HG03097 (cell line): ENCODE measurements around the gene GRAMD2B.
"Not testable (repeated sequence)": the region's sequence is repeated elsewhere in the genome, so short reads cannot be mapped to it uniquely, and the experiment has no call there.

Experiments used
- ATAC-seq: cut with Tn5 transposase; IDR thresholded peaks from one replicate; pipeline ENCODE4 v1.9.1; 2021; ENCODE audit not compliant: unreplicated experiment, low FRiP score

Gene GRAMD2B

DNA sequence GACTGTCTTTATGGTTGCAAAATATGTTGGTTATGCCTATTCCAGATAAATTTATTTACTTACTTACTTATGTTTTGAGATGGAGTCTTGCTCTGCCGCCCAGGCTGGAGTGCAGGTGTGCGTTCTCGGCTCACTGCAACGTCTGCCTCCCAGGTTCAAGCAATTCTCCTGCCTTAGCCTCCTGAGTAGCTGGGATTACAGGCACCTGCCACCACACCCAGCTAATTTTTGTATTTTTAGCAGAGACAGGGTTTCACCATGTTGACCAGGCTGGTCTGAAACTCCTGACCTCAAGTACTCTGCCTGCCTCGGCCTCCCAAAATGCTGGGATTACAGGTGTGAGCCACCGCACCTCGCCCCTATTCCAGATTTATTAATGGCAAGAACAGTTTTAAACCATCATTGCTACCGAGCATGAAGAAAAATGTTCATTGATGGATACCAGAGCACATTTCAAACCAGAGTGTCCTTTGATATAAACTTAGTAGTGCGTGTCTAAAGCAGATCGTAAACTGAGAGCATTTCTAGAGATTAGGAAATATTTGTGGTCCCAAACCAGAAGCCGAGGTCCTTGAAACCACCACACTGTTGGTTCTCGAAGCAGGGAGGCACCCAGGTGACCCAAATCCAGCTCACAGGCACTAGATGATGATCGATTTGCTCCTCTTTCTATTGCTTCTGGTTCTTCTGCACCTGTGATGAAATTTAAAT, 85.2 kb downstream of the GRAMD2B start:
- no peak for ATAC-seq

DNA sequence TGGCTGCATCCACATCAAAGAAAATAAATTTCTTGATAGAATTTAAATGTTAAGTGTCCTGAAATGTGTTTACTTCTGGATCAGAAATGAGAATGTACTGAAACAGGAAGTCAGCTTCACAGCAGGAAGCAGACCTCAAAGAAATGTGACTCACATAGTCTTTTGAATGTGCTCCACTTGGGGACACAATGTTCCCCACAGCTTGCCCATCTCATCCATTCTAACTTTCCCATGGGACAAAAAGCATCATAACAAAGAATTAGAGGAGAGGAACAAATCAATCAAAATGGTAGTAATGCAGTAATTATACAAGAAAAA, 85.7 kb downstream of the GRAMD2B start:
- no peak for ATAC-seq

DNA sequence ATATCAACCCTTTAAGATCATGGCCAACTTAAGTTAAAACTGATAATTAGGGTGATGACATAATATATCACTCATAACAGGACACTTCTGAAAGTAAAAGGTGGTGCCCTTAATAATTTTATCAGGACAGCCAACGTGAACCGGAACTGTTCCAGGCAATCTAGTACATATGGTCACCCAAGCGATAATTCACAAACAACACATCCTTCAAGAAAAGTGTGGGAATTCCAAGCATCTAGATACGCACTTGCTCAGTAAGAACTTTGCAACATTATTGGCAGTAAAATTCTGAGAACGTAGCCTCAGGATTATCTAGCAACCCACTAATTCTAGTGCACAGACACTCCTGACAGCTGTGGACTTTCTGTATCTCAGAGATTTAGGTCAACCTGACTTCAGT, 86.1 kb downstream of the GRAMD2B start:
- ATAC-seq = no peak

DNA sequence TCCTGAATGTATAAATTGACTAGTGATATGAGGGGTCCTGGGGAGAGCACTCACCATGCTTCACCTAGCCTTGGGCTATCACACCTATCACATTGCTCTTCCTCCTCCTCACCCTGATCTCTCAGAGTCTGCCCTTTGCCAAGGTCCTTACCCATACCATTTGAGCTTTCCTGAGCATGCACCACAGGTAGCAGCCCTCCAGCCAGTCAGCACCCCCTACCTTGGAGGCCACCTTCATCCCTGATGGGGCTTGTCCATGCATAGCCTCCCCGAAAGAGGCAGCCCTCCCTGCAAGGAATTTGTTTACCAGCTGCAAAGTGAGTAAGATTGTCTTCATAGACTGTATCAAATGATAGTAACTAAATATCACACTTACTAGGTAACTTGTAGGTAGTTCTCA, 88.8 kb downstream of the GRAMD2B start:
- no peak for ATAC-seq

DNA sequence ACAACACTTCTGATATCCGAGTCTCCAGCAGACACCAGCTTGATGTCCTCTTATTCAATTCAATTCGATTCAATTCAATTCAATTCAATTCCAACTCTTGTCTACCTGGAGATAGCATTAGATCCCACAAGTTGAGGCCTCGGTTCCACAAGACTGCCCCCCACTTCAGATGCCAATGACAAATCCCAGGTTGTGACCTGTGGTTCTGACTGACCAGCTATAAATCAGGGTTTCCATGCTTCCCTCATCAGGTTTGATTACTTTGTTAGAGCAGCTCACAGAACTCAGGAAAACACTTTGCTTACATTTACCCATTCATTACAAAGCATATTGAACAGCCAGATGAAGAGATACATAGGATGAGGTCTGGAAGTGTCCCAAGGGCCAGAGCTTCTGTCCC, 89.2 kb downstream of the GRAMD2B start:
- no peak for ATAC-seq

DNA sequence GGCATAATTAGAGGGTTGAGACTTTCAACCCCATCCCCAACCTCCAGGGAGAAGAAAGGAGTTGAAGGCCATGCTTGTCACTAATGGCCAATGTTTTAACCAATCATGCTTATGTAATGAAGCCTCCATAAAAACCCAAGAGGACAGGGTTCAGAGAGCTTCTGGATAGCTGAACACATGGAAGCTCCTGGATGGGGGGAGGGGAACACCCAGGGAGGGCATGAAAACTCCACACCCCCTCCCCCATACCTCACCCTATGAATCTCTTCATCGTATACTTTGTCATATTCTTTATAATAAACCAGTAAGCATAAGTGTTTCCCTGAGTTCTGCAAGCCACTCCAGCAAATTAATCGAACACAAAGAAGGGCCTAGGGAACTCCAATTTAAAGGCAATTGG, 90.1 kb downstream of the GRAMD2B start:
- ATAC-seq = no peak

DNA sequence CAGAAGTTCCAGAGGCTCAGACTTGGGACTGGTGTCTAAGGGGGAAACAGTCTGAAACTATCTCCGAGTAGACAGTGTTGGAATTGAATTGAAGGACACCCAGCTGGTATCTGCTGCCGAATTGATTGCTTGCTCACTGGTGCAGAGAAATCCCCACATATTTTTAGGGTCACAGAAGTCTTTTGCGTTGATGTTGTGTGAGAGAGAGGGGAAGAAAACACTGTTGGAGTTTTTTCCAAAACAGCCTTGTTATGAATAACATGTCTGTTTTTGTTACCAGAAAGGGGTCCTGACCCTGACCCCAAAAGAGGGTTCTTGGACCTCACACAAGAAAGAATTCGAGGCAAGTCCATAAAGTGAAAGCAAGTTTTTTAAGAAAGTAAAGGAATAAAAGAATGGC, 90.5 kb downstream of the GRAMD2B start:
- no peak for ATAC-seq

DNA sequence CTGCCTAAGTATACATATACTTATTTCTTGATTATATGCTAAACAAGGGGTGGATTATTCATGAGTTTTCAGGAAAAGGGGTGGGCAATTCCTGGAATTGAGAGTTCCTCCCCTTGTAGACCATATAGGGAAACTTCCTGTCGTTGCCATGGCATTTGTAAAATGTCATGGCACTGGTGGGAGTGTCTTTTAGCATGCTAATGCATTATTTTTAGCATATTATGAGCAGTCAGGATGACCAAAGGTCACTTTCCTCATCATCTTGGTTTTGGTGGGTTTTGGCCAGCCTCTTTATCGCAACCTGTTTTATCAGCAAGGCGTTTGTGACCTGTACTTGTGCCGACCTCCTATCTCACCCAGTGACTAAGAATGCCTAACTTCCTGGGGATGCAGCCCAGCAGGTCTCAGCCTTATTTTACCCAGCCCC, 90.9 kb downstream of the GRAMD2B start:
- ATAC-seq = no peak

DNA sequence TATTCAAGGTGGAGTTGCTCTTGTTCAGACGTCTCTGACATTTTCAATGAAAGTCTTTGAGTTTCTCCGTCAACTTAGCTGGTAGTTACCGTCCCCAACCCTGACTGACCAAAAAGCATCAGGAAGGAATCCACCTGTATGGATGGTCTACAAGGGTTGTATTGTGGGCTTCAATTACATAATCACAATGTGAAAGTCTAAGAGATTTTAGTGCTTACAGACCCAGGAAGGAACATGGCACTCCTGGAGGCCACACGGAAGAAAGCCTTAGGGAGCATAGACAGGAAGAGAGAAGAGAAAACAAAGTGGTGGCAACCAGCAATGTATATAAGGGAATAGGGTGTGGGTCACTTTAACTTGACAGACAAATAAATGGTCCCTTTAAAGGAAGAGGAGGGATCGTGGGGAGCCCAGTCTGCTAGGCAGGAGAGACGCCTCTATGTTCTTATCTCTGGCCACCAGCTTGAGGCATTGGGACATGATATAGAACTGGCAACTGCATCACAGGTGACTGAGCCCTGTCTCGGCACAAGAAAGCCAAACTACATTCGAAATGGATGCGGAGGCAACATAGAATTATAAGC, 91.4 kb downstream of the GRAMD2B start:
- ATAC-seq = no peak

DNA sequence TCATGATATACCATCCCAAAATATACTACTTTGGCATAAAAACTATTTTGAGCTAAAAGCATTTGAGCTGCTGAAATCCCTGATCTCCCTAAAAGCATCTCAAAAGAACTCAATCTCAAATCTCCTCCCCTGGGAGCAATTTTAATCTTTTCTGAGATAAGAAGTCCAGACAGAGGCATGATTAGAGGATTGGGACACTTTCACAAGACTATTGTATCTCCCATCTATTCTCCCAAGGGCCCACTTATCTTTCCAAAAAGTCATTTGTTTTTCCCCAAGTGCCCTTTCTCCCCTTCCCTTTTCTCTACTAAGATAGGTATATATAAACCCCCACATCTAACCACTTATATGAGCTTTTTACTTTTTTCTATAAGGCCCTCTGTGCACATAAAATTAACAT, 92.1 kb downstream of the GRAMD2B start:
- ATAC-seq = no peak

DNA sequence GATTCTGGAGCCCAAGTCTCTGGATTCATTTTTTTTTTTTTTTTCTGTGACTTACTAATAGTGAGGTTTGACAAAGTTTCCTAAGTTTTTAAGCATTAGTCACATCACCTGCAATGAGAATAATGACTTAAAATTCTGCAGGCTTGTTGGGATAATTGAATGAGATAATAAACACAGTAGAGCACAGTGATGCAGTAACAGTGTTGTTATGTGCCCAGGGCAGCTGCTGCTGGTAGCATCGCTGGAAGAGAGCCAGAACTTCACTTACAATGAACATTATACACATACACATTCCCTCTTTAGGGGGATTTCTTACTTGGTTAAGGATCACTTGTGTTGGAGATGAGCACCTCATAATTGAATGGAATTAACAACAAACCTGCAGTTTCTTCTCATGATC, 92.9 kb downstream of the GRAMD2B start:
- no peak for ATAC-seq

DNA sequence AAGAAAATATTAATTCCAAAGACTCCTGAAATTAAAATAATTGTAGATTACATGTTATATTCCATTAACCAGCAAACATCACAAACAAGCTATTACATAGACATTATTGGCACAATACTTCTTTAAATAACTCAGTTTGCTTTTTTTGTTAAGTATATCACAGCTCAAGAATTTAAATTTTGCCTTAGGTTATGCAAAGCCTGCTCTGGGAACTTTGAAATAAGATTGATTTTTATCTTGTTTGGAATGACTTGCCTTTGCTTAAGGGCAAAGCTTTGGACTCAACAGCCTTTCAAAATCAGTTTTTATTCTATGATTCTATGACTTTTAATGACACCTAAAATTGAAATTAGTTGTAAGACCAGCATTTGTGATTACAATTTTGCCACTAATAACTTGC, 93.6 kb downstream of the GRAMD2B start:
- no peak for ATAC-seq

DNA sequence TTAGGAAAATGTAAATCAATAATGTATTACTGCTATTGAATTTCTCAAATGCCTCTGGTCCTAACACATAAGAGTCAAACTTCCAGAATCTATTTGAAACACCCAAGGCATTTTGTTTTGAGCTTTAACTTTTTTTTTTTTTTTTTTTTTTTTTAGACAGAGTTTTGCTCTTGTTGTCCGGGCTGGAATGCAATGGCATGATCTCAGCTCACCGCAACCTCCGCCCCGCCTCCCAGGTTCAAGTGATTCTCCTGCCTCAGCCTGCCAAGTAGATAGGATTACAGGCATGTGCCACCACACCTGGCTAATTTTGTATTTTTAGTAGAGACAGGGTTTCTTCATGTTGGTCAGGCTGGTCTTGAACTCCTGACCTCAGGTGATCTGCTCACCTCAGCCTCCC, 96.0 kb downstream of the GRAMD2B start:
- not testable (repeated sequence) for ATAC-seq

DNA sequence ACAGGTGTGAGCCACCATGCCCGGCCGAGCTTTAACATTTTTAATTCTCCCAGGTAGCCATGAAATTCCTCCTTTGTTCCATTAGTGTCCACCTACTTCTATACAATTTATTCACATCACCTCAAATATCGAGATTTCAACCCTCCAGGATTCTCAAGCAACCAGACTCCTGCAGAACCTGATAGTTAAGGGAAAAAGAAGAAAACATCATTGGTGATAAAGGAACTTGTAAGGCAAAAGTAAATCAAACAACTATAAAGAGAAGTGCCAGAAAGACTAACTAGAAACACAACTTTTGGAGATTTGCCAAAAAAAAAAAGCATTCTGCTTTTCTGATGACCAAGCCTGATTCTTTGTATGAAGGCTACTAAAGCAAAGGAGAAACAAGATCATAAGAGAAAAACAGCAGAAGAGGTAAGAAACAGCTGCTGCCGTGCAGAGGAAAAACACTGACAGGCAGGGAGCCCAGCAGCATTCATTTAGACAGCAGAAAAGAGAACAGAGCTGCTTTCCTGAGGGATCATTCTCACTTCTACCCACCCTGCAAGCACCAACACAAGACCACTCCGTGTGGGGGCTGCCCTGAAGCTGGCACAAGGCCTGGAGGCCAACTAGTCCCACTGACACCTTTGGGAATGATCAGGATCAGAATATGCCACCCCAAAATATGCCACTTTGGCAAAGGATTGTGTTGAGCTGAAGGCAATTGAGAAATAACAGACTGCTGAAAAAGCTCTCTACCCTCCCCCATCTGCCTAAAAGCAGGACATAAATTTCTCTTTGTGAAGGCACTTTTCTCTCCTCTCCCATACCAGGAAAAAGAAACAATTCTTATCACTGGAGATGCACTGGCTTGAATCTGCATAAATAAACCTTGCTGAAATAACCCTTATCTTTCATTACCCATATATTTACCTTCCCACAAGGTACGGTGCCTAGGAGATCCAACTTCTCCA, 96.7 kb downstream of the GRAMD2B start:
- ATAC-seq = no peak

DNA sequence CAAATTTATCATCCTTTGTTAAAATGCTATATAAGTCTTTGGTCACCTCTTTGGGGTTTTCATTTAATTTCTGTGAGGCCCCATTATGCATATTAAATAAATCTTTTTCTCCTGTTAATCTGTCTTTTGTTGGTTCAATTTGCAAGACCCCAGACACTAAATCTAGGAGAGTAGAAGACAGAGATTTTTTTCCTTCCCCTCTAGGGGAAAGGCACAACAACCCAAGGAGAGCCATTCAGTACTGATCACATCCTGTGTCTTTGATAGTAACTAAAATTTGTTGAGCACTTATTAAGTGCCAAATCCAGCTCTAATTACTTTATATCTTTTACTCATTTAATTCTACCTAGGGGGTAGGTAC, 97.4 kb downstream of the GRAMD2B start:
- no peak for ATAC-seq

DNA sequence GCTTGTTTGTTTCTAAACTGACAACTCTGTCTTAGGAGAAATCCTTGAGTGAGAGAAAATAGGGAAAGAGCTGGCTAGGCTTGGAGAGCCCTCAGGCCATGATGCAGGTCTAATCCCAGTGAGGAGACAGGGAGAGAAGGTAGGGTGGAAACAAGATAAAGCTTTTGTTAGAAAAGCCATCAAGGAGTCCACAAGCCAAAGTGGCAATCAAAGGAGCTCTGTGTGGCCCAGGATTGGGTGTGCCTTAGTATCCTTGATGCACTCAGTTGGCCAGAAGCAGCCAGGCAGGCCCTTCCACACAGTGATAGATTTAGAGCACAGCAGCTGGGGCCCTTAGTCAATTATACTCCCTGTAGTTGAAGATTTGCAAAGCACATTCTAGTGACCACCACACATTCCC, 97.9 kb downstream of the GRAMD2B start:
- ATAC-seq = no peak

DNA sequence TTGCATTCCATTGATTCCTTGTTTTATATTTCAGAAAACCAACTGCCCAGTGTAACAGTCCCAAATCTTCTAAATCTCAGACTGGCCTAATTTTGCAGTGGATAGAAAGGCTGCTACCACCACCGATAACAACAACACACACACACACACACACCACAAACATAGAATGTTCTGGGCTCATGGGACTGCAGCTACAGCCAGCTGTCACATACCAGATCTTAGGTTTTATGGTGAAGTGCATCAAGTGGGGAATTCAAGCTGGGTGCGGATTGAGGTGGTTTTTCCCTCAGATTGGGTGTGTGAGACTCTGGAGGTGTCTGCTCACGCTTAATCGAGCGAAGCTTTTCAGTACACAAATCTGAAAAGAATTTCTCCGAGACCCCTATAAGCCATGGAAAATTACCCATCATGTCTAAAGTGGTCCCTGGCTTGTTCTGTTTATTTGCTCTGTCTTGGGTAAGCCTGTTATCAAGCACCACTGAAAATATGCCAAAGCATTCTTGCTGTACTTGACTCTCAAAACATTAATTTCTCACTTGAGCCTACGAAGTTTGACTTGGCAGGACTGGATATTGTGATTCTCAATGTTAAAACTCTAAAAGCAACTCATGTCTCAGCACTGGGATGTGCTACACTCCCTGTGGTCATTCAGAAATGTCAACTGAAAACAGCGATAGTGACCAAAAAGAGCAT, 100.8 kb downstream of the GRAMD2B start:
- ATAC-seq = no peak

DNA sequence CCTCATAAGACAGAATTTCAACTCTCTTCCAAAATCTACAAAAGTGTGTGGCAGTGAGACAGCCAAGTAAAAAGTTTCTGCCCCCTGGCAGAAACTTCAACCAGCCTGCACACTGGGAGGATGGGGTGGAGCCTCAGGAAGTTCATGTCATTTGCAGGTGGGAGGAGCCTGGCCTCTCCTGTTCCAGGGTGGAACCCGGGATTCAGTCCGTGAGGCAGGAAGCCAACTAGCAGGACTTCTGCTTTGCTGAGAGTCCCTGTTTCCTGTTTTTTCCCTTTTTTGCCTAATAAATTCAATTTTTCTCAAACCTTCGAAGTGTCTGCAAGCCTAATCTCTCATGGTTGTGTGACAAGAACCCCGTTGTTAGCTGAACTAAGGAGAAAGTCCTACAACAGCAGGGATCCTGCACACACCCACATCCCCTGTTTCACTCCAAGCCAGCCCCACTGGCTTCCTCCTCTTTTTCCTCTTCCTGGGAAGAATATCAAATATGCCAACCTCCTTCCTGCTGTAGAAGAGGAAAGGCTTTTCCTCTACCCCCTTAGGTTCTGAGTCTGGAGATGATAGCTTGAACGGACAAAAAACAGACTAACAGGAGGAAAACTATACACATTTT, 102.5 kb downstream of the GRAMD2B start:
- ATAC-seq = no peak

DNA sequence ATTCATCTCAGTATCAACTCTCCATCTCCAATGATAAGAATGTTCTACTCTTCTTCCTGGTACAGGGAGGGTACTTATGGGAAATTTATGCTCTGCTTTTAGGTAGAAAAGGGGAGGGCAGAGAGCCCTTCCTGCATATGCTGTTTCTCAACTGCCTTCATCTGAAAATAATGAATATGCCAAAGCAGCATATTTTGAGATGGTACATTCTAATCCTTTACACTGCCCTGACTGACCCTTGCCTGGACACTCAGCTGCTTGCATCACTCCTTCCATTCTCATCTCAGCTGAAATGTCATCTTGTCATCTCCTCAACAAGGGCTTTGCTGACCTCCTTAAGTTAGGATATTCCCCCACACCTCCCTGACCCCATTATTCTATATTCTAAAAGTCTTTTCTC, 103.3 kb downstream of the GRAMD2B start:
- ATAC-seq = no peak

DNA sequence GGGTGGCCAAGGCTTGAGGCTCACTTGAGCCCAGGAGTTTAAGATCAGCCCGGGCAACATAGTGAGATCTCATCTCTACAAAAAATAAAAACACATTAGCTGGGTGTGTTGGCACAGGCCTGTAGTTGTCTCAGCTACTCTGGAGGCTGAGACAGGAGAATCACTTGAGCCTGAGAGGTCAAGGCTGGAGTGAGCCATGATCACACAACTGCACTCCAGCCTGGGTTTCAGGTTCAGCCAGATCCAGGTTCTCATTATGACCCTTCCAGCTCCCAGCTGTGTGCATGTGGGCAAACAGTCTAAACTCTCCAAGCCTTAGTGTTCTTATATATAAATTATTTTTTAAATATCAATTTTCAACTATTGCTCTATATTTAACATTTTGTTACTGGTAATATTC, 103.9 kb downstream of the GRAMD2B start:
- ATAC-seq = no peak

DNA sequence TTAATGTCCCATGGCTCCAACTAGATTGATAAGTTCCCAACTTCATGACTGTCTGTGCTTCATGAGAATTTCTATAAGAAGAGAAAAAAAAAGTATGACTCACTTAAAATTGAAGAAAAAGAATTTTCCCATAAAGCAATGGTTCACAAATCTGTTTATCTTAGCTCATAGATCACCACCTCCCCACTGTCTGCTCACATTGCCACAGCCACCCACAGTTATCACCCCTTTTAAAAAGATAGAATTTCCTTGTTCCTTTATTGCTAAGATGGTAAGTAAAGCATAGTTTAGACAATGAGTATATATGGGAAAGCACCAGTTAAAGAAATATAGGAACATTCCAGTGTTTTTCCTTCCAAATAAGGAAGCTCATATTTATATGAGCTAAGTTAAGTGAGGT, 104.7 kb downstream of the GRAMD2B start:
- no peak for ATAC-seq
